HL-60 (cell line): Measurements from ENCODE around the gene TTC1.

ENCODE experiments used
- POLR2AphosphoS5 ChIP-seq: IDR thresholded peaks from 2 replicates; pipeline ENCODE4 v1.6.1; 2012; ENCODE audit warnings: low read depth
- TF ChIP-seq, protein P1 (sequence below): IDR thresholded peaks from one replicate; pipeline ENCODE4 v1.5.1; 2011; ENCODE audit warnings: low read length, control low read depth, inconsistent platforms; ENCODE audit not compliant: insufficient read depth

DNA sequence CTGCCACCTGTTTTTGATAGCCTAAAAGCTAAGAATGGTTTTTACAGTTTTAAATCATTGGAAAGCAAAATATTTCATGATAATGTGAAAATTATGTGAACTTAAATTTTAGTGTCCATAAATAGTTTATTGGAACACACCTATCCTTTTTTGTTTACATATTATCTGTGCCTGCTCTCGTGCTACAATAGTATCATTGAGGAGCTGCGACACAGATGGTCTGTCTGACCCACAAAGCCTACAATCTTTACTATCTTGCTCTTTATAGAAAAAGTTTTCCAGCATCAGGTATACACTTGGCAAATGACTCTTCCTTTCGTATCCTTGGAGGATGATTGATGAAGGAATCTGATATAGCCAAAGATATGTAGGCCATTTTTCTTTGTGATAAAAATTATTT is 40.2 kb downstream of the TTC1 start:
- TF ChIP-seq, protein P1, sequence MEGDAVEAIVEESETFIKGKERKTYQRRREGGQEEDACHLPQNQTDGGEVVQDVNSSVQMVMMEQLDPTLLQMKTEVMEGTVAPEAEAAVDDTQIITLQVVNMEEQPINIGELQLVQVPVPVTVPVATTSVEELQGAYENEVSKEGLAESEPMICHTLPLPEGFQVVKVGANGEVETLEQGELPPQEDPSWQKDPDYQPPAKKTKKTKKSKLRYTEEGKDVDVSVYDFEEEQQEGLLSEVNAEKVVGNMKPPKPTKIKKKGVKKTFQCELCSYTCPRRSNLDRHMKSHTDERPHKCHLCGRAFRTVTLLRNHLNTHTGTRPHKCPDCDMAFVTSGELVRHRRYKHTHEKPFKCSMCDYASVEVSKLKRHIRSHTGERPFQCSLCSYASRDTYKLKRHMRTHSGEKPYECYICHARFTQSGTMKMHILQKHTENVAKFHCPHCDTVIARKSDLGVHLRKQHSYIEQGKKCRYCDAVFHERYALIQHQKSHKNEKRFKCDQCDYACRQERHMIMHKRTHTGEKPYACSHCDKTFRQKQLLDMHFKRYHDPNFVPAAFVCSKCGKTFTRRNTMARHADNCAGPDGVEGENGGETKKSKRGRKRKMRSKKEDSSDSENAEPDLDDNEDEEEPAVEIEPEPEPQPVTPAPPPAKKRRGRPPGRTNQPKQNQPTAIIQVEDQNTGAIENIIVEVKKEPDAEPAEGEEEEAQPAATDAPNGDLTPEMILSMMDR, result no peak
- TF ChIP-seq POLR2AphosphoS5, result no peak
